LNCAP (cell line): ENCODE measurements around the gene HIF1AN.

Source experiments
- TF ChIP-seq, protein P1 (sequence below): fragments of 450-650 bp; IDR thresholded peaks from 2 replicates; pipeline ENCODE4 v1.5.1; 2017; ENCODE audit warnings: mild to moderate bottlenecking

HIF1AN gene

DNA sequence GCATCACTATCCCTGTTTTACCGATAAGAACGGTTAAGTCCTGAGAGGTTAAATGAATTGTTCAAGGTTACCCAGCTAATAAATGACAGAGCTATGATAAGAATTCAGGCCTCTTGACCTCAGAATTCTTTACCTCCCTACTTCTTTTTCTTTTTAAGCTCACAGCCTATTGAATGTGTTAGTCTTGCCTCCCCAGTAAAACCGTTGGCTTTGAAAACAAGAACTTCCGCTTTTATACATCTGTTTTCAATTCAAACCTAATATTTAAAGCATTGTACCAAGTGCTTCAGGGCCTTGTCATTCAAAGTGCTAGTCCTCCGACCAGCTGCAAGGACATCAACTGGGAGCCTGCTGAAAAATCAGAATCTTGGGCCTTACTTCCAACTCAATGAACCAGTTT, 31.6 kb upstream of the HIF1AN start:
- TF ChIP-seq, protein P1, sequence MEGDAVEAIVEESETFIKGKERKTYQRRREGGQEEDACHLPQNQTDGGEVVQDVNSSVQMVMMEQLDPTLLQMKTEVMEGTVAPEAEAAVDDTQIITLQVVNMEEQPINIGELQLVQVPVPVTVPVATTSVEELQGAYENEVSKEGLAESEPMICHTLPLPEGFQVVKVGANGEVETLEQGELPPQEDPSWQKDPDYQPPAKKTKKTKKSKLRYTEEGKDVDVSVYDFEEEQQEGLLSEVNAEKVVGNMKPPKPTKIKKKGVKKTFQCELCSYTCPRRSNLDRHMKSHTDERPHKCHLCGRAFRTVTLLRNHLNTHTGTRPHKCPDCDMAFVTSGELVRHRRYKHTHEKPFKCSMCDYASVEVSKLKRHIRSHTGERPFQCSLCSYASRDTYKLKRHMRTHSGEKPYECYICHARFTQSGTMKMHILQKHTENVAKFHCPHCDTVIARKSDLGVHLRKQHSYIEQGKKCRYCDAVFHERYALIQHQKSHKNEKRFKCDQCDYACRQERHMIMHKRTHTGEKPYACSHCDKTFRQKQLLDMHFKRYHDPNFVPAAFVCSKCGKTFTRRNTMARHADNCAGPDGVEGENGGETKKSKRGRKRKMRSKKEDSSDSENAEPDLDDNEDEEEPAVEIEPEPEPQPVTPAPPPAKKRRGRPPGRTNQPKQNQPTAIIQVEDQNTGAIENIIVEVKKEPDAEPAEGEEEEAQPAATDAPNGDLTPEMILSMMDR = no peak

DNA sequence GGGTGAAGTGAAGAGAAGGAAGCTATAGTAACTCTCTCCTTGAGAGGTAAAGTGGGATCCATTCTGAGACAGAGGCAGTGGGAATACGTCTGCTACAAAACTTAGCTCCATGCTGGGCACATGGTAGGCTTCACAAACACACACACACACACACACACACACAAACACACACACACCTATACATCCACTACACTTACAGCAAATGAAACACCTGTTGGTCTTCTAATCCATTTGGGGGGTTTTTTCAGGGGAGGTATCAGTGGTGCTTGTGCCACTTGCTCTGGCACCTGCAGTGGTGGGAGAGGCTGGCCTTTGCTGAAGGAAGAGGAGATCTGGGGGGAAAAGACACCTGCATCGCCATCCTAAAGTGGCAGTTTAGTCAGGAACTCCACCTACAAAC, 30.6 kb upstream of the HIF1AN start:
- TF ChIP-seq, protein P1 = no peak

DNA sequence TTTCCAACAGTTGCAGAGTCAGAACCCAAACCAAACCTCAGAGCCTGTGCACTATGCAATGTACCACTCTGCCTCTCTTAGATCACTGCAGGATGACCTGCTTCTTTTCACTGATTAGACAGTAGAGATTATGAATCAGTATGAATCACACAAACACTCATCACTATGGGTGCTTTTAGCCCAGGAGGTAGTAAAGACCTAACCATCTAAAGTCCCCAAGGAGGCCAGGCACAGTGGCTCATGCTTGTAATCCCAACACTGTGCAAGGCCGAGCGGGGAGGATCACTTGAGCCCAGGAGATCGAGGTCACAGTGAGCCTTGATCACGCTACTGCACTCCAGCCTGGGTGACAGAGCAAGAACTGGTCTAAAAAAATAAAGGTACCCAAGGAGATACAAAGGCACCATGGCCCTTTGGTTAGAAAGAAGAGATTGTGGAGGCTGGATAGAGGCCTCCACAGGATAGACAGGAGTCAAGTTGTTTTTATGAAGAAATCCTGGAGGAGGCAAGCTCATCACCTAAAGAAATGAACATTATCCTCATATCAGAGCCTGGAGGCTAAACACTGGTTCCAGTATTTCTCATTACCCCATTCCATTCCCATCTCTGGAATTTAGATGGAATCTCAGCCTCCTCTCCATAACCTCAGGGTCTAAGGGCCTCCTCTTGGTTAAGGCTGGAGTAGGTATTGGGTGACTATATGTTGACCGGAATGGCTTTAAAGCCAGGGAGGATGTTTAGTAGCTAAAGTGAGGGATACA, 29.0 kb upstream of the HIF1AN start:
- TF ChIP-seq, protein P1 = no peak

DNA sequence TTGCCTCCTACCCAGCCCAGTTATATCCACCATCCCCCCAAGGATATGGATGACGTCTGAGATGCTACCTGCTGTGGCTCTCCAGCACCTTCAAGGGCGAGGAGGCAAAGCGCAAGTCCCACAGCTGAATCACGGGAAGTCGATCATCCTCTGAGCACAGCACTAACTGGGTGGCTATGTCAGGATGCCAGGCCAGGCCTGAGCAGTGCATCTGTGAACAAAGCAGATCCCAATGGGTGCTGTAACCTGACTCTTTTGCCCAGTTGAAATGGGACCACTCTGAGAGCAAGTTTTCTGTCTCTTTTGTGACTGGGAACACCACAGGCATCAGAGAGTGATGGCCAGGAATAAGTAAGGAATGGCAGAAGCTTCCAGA, 28.4 kb upstream of the HIF1AN start:
- TF ChIP-seq, protein P1 = no peak

DNA sequence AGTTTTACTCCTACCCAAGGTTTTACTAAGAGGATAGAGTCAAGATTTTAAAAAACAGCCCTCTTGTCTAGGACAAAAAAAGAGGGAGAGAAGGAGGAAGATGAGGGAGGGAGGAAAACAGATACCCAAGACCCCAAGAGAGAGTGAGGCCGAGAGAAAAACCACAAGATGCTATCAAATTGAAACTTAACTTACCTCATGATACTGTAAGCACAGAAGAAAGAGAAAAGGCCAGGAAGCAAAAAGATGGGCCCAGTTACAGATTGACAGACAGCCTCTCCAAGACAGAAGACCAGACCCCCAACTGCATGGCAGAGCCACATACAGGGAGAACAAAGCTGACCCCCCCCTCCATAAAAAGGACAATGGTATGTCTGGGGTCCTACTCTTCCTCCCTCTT, 27.5 kb upstream of the HIF1AN start:
- TF ChIP-seq, protein P1 = no peak

DNA sequence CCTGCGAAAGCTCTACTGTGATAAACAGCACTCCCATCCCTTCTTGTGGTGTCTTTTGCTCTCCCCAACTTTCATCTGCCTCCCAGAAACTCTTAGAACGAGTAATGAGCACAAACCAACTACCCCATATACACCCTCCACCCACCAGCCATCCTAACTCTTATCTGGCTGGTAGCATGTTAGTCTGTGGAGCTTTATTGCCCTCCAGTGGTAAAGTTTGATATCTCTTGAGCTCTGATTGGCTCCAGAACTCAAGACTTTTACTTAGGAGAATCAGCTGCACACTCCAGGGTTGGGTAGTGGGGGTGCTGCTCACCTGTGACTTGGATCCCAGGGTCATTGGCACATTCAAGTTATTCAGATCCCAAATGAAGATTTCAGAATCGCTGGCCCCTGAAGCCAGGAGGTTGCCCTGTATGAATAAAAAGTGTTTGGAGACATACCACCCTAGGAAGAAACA, 27.0 kb upstream of the HIF1AN start:
- TF ChIP-seq, protein P1 = peak; percentile 46; the same call in 1 of the 2 replicates

DNA sequence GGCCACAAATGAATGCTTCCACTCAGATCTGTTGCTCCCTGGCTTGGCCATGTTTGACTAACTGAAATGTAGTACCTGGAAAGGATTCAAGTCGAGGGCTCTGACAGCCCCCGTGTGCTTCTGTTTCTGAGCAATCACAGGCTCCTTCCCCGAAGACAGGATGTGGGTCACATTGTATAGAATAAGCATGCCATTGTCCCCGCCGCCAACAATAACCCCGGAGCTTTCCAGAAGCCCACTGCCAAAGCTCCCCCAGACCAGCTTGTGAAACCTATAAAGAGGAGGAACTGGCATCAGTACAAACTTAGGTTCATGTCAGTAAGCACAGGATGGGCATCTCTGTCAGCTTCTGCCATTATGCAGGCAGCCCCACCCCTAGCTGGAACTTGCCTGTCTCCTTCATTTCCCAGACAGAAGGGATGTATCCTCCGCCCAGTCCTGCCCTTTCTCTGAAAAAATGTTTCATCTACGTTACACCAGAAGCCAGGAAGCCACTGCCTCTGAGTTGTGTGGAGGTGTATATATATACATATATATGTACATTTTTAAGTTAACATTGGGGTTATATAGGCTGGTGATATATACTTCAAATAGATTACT, 26.4 kb upstream of the HIF1AN start:
- TF ChIP-seq, protein P1 = no peak
